ENCODE results near the gene SLC22A3.

GRCh38 chr6:160435935-160436334 lies 87.8 kb downstream of the SLC22A3 start:
- no peak for TF ChIP-seq EP300 (IDR thresholded peaks at IDR 0.05; ENCODE audit: low read depth in 2 of 2, low read length in 2 of 2)
- TF ChIP-seq EP300 (CRISPR knock-in tag; IDR thresholded peaks at IDR 0.05; ENCODE audit: borderline replicate concordance): no peak
- TF ChIP-seq SKIL (CRISPR knock-in tag; IDR thresholded peaks at IDR 0.05; ENCODE audit: borderline replicate concordance): no peak
- TF ChIP-seq RAD21 (CRISPR knock-in tag; IDR thresholded peaks at IDR 0.05): no peak
- TF ChIP-seq ZFP1 (CRISPR knock-in tag; IDR thresholded peaks at IDR 0.05): no peak
- no peak for TF ChIP-seq POLR2AphosphoS2 (IDR thresholded peaks at IDR 0.05; ENCODE audit: low read depth, low read length)

All from HepG2 (cell line).